Activated CD4-positive, alpha-beta T cell treated with anti-CD3 and anti-CD28 coated beads, Interleukin-2, amount 50 U/mL, for 16 hours (primary cell): Measurements from ENCODE around the gene FIBCD1.

Experiments used
- DNase-seq: peaks from one replicate; pipeline ENCODE4 v3.0.0-alpha.2; 2020

Gene FIBCD1

DNA sequence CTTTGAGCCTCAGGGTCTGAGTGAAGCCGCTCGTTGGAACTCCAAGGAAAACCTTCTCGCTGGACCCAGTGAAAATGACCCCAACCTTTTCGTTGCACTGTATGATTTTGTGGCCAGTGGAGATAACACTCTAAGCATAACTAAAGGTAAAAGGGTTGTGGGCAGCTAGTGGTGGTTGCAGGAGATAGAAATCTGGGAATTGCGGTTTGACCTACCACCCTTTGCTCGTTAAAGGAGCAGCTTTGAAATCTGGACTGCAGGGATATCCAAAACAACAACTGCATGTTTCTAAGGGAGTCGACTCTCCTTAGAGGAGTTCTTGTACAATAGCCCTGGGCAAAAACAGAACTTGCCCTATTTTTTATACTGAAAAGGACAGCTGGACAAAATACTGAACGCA lies 85.0 kb downstream of the FIBCD1 start:
- no peak for DNase-seq

DNA sequence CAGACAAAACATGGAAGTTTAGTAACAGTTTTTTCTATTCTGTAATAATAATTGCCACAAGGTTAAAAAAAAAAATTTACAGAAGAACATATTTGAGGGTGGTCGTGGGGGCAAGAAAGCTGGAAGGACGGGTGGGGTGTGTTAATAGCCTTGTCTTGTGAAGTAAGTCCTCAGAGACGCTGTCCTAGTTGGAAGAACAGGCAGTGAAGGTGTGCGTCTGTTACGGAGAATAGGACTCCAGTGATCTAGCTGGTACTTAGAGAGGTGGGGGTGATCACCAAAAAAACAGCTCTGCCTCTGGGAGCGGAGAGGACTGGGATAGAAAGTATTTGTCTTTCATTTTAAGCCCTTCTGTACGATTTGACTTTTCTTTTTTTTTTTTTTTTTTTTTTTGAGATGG lies 86.2 kb downstream of the FIBCD1 start:
- DNase-seq: no peak
